Parathyroid adenoma (tissue), 2 donors: Measurements from ENCODE around the gene TPCN1.

Source experiments
- H2AFZ ChIP-seq: fragments of 300-600 bp; sonication (generic); one replicate; pipeline ENCODE4 v1.7.0; 2017; ENCODE audit warnings: antibody characterized with exemption, mild to moderate bottlenecking
- H3K27ac ChIP-seq: fragments of 300-600 bp; sonication (generic); one replicate; pipeline ENCODE4 v1.7.0; 2017
- H3K27me3 ChIP-seq: fragments of 300-600 bp; sonication (generic); one replicate; pipeline ENCODE4 v1.7.0; 2017; ENCODE audit warnings: low read length; ENCODE audit not compliant: control insufficient read depth, insufficient read depth
- H3K36me3 ChIP-seq: fragments of 300-600 bp; sonication (generic); one replicate; pipeline ENCODE4 v1.7.0; 2017; ENCODE audit warnings: low read length; ENCODE audit not compliant: control insufficient read depth, insufficient read depth
- H3K4me1 ChIP-seq: fragments of 300-600 bp; sonication (generic); one replicate; pipeline ENCODE4 v1.7.0; 2017; ENCODE audit warnings: control low read depth
- H3K4me2 ChIP-seq: fragments of 300-600 bp; sonication (generic); one replicate; pipeline ENCODE4 v1.7.0; 2017; ENCODE audit warnings: low read length
- H3K4me3 ChIP-seq: fragments of 300-600 bp; sonication (generic); one replicate; pipeline ENCODE4 v1.7.0; 2017; ENCODE audit warnings: low read depth, low read length
- H3K79me2 ChIP-seq: fragments of 300-600 bp; sonication (generic); one replicate; pipeline ENCODE4 v1.7.0; 2017; ENCODE audit warnings: control low read depth
- H3K9ac ChIP-seq: fragments of 300-600 bp; sonication (generic); one replicate; pipeline ENCODE4 v1.7.0; 2017; ENCODE audit warnings: mild to moderate bottlenecking
- H3K9me3 ChIP-seq: fragments of 300-600 bp; sonication (generic); one replicate; pipeline ENCODE4 v1.7.0; 2017; ENCODE audit warnings: low read length; ENCODE audit not compliant: control insufficient read depth
- CTCF ChIP-seq: fragments of 300-600 bp; sonication (generic); IDR thresholded peaks from one replicate; pipeline ENCODE4 v1.7.0; 2017; ENCODE audit warnings: antibody characterized with exemption, mild to moderate bottlenecking
- donor health status: primary hyperparathyroidism.

Gene TPCN1

GRCh38 chr12:113174461-113175384 lies 46.5 kb upstream of the TPCN1 start:
- Histone ChIP-seq H3K27ac (no peak overlapping the region), H3K4me2 (no peak overlapping the region), H2AFZ (no peak overlapping the region), H3K27me3 (no peaks in the 10 kb centered on the region), H3K36me3 (no peaks in the 10 kb centered on the region), H3K9me3 (no peaks in the 10 kb centered on the region), H3K79me2 (peaks cover 3% of the 10 kb centered on the region), H3K4me3 (no peak overlapping the region), H3K9ac (no peak overlapping the region), H3K4me1 (peaks cover 6% of the 10 kb centered on the region)
- TF ChIP-seq CTCF: peak; percentile 99

GRCh38 chr12:113179023-113179422 lies 42.2 kb upstream of the TPCN1 start:
- Histone ChIP-seq H3K27me3 (no peaks in the 10 kb centered on the region), H3K4me3 (no peak overlapping the region), H2AFZ (no peak overlapping the region), H3K79me2 (peaks cover 7% of the 10 kb centered on the region), H3K9me3 (no peaks in the 10 kb centered on the region), H3K4me1 (peaks cover under 1% of the 10 kb centered on the region), H3K9ac (no peak overlapping the region), H3K4me2 (no peak overlapping the region), H3K36me3 (no peaks in the 10 kb centered on the region), H3K27ac (no peak overlapping the region)
- no peak for TF ChIP-seq CTCF

GRCh38 chr12:113180333-113180732 lies 40.9 kb upstream of the TPCN1 start:
- Histone ChIP-seq H3K27ac (no peak overlapping the region), H3K9ac (no peak overlapping the region), H2AFZ (no peak overlapping the region), H3K9me3 (no peaks in the 10 kb centered on the region), H3K79me2 (peaks cover 14% of the 10 kb centered on the region), H3K36me3 (no peaks in the 10 kb centered on the region), H3K4me3 (no peak overlapping the region), H3K27me3 (no peaks in the 10 kb centered on the region), H3K4me2 (no peak overlapping the region), H3K4me1 (peaks cover 6% of the 10 kb centered on the region)
- TF ChIP-seq CTCF: no peak

- Histone ChIP-seq H3K4me2 (no peak overlapping the region), H3K27me3 (no peaks in the 10 kb centered on the region), H3K9ac (no peak overlapping the region), H3K9me3 (no peaks in the 10 kb centered on the region), H2AFZ (no peak overlapping the region), H3K4me3 (no peak overlapping the region), H3K79me2 (peaks cover 14% of the 10 kb centered on the region), H3K36me3 (no peaks in the 10 kb centered on the region), H3K27ac (no peak overlapping the region), H3K4me1 (peaks cover 13% of the 10 kb centered on the region)
- no peak for TF ChIP-seq CTCF
These were observed 39.3 kb upstream of the TPCN1 start for GRCh38 chr12:113181975-113182374.
